Measurements from ENCODE around the gene SLC13A5.

GRCh38 chr17:6636616-6637457 is 76.3 kb downstream of the SLC13A5 start:
- TF ChIP-seq CTCF (IDR thresholded peaks at IDR 0.05) (no peak), POLR2A (IDR thresholded peaks at IDR 0.05) (no peak), POLR2AphosphoS5 (IDR thresholded peaks at IDR 0.05) (no peak)
